GM03348 (cell line): Measurements from ENCODE around the gene RHEX.
"Not testable (repeated sequence)": the region's sequence is repeated elsewhere in the genome, so short reads cannot be mapped to it uniquely, and the experiment has no call there.

Source experiments
- DNase-seq: peaks from one replicate; pipeline ENCODE4 v3.0.0; 2012; ENCODE audit warnings: low spot score

Gene RHEX, protein sequence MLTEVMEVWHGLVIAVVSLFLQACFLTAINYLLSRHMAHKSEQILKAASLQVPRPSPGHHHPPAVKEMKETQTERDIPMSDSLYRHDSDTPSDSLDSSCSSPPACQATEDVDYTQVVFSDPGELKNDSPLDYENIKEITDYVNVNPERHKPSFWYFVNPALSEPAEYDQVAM

DNA sequence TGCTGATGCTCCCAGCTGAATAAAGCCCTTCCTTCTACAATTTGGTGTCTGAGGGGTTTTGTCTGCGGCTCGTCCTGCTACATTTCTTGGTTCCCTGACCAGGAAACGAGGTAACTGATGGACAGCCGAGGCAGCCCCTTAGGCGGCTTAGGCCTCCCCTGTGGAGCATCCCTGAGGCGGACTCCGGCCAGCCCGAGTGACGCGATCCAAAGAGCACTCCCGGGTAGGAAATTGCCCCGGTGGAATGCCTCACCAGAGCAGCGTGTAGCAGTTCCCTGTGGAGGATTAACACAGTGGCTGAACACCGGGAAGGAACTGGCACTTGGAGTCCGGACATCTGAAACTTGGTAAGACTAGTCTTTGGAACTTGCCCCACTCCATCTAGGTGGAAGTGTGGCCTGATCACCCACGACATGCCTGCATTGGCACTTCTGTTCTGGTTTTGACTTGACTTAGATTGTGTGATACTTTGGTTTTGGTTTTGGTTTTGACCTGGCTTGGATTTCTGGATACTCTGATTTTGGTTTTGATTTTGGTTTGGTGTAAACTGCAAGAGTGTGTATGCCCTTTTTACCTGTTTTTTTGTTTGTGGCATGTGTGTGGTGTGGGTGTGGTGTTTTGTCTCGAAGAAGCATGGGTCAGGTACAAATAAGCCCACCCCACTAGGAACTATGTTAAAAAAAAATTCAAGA, at the start of gene RHEX:
RHEX (plus strand) TSS at position 255 of the 692 bp plus-strand sequence. CDS start 44,656 bp downstream, outside the sequence.
- not testable (repeated sequence) for DNase-seq

DNA sequence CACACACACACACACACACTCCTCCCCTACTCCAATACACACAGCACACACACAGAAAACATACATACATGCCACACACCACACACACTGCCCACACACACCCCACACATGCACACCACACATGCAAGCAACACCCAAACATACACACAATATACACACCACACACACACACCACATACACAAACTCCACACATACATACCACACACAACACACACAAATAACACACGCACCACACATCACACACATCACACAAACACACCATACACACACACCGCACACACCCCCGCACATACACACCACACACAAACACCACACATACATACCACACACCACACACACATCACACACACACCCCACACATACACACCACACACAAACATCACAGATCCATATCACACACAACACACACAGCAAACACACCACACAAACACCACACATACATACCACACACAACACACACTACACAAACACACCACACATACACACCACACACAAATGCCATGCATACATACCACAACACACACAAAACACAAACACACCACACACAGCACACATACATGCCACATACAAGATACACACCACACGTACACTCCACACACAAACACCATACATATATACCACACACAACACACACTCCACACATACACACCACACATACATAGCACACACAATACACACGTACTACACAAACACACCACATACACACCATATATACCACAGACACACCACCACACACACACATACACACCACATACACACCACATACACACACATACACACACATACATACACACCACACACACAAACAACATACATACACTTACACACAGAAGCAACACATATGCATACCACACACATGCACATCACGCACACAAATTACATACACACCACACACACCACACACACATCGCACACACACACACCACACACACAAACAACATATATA, 48.8 kb upstream of the RHEX start:
- DNase-seq, result no peak

DNA sequence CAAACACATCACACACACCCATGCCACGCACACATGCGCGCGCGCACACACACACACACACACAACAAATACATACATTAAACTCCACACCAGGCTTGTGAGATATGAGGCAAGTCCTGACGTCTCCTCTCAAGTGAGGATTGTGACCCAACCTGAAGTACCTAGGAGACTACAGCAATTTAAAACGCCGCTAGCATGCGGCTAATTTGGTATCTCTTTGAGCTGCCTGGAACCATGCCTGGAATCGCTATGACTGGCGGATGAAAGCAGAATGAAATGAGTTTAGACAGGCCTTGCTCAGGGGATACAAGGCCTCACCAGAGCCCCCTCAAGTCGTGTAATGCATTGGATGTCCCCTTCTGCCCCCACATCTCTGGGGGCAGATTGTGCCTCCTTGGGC, 48.1 kb upstream of the RHEX start:
- no peak for DNase-seq

DNA sequence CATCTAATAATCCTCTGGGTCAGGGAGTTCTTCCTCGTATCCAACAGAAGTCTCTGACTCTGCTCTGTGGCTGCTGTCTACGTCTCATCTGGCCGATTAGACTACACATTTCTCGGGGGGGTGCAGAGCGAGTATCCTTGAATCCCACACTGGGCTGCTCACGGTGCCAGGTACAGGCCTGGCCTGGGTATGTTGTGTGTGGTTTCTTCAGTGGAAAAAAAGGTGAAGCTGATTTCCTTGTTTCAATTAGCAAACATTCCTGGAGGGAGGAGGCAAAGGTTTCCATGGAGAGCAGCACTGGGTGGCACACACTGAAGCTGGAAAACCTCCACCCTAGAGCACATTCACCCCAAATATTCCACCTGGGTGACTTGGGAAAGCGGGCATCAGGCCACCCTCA, 47.7 kb upstream of the RHEX start:
- no peak for DNase-seq

DNA sequence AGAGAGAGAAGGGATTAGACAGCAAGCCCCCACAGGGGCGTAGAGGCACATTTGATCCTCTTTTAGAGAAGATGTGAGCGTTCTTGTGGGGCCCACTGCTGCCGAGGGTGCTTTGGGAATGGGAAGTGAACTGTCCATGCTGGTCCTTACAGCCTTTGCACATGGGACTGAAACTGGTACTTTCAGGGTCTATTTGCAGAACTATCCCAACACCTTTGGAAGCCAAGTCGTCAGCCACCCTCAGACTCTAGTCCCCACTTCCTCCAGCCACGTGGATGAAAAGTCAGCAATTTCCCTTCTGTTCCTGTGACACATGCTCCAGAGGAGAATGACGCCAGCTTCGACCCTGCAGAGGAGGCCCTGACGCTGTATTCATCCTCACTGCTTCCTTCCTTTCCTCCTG, 47.2 kb upstream of the RHEX start:
- DNase-seq, result no peak

DNA sequence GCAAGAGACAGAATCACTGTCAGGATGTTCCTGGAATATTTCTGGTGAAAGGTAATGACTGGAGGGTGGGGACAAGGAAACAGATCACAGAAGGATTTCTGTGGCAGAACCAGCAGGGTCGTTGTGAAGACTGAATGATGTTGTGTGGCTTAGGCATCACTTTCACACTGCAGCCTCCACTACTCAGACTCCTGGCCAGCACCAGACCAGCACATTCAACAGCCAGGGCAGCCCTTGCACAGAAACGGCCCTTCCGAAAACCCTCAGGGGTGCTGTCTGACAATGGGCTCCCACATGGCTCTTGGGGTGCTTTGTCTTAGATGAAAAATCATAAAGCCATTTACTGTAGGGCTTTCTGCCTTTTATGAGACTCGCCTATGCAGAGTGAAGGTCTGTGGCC, 46.0 kb upstream of the RHEX start:
- no peak for DNase-seq

DNA sequence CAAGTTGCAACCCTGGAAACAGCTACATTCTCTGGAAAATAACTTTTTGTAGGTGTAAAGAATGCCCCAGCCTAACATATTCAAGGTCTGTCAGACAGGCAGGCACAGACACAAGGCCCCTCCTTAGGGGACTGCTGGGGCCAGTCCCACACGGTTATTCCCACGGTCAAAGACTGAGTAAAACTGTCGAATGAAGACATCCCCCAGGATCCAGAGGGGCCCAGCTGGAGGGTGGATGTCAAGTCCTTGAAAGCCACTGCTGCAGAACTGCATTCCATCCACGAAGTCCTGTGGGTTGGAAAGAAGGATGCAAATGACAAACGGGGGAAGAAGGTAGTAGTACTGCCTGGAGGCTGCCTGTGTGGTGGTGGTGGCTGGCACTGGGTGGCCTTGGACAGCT, 42.9 kb upstream of the RHEX start:
- DNase-seq, result no peak

DNA sequence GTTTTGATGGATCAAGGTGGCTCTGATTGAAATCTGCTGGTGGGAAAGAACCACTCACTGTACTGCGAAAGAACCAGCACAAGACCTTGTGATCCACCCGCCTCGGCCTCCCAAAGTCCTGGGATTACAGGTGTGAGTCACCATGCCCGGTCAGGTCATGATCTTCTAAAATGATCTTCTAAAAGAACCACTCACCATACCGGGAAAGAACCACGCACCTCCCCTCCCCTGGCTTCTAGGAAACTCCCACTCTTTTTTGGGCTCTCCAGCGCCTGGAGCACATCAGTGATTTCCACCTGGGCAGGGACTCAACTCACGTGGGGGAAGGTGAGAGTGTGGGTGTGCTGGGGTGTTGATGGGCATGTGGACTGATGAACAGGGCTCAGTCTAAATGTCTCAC, 41.9 kb upstream of the RHEX start:
- DNase-seq, result no peak

DNA sequence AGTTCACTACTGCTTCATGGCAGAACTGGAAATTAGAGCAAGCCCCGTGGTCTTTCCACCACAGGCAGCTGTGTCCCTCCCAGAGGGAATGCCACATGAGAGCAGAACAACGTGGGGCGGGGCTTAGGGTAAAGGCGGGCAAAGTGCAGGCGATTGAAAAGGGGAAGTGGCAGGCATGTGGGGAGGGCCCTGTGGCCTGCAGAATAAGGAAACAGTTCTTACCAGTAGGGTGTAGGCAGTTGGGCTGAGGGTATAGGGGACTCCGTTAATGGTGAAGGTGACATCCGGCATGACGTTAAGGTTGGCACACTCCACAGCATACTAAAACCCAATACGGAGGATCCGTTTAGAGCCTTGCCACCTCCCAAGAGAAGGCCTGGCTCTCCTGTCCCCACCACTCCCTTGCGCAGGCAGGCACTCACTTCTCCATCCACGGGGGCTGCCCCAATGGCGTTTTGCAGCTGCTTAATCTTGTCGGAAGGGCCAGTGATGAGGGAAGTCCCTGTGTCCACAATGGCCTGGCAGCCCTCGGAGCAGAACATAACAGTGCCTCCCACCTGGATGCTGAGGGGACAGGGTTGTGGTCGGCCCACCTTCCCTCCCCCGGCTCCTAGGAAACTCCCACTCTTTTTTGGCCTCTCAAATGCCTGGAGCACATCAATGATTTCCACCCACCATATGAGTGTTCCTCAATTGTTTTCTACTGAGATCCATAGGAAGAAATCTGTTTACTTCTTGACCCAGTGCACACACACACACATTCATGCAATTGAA, 40.7 kb upstream of the RHEX start:
- no peak for DNase-seq

DNA sequence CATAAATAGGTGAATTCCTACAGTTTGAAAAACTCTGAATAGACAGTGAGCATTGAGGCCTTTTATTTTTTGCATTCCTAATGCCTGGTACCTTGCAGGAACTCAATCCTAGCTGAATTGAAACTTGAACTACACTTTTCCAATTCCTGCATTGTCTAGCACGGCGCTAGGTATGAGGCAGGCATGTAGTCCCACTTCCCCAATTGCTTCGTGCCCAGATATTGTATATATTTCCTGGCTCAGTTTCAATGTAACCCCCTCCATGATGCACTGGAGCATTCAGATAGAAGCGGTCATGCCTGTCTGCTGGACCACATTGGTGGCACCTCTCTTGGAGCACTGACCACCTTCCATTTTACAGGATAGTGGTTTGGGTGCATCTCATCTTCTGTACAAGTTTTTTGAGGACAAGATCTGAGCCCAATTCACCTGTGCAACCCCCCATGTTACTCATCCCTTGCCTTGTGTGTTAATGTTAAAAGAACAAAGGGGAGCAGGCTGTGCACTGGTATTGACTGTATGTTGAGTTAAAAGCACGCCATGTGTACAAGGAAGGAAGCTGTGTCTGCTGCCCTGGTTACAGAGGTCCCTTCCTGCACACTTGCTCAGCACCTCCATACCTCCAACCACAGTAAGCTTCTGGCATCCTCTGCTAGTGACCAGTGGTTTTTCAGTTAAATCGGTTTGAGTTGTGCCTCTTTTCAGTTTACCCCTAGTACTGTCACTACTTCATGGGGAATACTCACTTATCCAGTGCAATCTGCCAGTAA, 39.8 kb upstream of the RHEX start:
- no peak for DNase-seq

DNA sequence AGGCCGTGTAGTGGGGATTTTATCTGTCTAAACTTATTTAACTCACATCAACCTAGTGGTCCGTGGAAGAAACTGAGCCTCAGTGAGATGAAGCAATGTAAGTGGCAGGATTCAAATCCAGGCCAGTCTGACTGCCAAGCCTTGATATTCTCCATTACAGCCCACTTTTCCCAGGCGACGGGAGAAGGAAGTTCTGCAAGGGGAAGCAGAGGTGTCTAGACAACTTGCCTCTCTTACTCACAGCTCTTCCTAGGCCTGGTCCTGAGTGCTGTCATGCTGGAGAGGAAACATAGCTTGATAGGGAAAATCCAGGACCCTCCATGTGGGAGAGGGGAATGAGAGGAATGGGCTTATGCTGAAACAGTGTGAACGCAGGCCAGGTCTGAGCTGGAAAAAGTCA, 38.4 kb upstream of the RHEX start:
- no peak for DNase-seq

DNA sequence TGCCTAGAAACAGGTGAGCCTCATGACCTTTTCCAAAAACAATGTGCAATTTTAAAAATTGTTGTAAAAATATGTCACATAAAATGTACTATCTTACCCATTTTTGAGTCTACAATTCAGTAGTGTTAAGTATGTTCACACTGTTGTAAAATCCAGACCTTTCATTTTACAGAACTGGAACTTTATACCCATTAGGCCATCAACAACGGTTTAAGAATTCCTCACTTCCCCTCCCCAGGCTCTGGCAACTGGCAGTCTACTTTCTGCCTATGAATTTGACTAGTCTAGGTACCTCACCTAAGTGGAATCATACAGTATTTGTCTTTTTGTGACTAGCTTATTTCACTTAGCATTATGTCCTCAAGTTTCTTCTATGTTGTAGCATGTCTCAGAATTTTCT, 37.9 kb upstream of the RHEX start:
- no peak for DNase-seq

DNA sequence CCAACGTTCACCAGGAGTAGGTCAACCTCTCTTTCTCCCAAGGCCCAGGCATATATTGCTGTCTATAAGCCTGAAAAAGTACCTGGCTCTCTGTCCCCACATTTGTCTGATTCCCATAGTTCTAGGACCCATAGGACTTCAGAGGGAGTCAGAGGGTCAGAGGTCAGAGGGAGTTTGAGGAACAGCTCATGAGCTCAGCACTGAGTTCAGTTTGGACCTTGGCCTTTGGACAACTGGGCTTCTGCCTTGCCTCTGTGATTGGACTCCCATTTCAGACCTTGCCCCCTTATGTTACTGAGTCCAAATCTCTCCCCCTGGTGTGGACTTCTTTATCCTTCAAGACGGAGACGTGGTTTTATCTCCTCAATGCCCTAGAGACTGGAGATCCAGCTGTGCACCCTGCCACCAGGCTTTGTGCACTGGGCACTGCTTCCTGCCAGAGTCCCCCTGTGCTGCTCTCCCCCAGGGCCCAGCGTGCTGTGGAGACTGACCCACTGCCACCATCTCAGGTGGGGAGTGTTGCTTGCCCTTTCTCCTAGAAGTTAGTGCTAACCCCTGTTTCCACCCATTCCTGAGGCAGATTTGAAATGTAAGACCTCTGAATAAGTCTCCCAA, 32.5 kb upstream of the RHEX start:
- DNase-seq, result no peak

DNA sequence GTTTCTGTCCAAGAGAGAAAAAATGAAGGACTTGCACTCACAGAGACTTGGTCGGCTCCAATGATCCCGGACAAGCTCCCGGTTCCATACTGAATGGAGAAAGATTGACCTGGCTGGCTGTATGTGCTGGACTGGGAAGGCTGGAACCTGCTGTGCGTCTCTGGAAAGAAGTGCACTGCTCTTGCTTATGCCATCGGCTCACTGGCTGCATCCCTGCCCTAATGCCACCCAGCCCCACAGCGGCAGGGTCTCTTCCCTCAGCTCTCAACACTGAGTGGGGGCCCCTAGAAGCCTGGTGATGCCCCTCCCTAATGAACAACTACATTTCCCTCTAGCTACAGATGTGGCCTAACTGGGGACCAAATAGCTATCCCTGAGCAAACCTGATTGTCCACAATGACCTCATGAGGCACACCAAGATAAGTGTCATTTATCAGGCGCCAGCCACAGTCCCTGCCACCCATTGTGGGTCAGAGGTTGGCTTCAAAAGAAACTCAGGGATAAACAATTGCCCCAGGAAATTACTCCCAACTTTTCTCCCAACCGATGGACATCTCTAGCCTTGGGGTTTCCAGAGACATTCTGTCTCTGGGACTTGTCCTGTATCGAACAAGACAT, 31.9 kb upstream of the RHEX start:
- no peak for DNase-seq

DNA sequence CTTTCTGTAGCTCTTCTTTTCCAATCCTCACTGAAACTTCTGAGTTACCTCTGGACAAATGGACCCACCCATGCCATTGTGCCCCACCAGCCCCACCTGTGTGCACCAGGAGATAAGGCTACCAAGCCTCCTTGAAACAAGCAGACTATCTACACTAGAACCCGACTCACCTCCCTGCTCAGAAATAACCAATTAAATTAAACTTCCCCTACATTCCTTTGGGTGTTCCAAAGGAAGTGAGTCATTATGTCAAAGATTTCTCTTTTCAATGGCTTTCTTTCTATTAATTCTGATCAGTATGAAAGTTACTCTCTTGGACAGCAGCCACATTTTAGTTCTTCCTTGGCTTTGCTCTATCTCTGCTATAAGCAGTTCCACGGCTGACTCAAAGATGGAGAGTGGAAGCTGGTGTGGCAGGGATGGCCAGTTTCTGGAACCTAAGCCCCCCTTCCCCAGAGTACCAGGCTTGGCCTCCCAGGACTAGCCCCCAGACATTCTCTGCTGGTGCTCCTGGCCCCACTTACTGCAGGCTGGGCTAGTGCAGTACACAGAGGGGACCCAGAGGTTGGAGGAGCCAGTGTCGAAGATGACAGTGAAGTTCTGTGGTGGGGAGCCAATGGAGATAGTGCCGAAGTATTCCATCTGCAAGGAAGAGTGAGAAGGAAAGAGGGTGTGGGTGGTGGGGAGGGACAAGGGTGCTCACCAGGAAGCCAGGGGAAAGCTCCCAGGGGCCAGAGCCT, 31.2 kb upstream of the RHEX start:
- peak; percentile 38 for DNase-seq

DNA sequence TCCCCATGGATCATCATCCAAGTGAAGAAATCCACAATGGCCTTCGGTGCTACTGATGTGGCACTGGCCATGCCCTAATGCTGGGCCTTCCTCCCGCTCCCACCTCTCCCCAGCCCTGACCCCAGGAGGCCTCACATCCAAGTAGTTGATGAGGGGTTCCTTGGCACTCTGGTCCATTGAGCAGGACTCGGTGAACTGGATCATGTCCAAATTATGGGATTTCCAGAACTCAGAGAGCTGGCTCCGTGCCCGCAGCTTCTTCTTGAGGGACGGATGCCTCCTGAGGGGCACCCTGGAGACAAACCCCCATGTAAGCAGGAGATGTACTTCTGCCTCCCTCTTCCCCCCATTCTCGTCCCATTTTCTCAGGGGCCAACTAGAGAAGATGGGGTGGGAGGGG, 30.2 kb upstream of the RHEX start:
- DNase-seq, result no peak

DNA sequence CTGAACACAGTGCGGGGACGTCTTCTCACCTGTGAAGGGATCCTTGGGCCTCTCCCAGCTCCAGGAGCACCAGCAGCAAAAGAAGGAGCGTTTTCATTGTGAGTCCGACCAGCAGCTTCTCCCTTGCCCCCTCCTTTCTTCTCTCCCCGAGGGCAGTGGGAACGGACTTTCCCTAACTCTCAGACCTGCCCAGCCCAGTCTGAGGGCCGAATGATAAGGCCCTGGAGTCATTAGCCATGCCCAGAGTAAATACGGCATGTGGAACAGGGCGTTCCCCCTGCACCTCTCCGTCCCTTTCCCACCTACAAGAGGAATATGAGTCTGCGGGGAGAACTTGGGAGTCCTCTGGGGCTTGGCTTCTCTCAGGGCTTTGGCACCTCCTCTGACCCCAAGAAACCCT, 29.3 kb upstream of the RHEX start, which contains the start of gene CTSE:
CTSE (minus strand) TSS at position 201 of the 400 bp plus-strand sequence; CDS start at position 97, 104 bp downstream.
- DNase-seq, result no peak

DNA sequence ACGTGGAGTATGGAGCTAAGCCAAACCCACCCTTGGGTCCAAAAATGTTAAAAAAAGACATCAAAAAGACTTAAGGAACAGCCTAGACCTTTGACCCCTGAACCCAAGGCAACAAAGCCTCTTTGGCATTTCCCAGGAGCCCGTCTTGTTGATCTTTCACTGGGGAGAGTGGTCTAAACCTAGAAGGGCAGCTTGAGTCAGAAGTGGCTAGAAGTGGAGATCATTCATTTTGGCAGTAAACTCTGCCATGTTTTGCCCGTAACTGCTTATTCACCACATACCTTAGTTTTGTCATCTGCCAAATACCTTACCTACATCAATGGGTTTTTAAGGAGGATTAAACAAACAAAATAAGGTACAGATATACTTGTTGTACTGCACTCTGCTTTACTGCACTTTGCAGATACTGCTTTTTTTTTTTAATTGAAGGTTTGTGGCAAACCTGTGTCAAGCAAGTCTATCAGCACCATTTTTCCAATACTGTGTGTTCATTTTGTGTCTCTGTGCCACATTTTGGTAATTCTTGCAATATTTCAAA, 27.6 kb upstream of the RHEX start:
- no peak for DNase-seq

DNA sequence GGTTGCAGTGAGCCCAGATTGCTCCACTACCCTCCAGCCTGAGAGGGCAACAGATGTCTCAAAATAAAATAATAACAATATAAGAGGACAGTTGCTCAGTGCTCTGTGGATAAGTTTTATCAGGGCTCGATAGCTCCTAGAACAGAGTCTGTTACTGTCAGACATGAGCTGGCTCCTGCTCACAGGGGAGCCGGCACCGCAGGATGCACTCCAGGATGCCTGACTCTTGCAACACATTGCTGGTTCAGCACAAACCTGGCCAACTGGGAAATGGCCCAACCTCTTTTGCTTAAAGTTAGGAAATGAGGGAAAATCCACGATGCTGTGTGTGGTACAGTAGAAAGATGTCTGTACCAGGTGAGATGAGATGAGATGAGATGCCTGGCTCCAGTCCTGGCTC, 23.5 kb upstream of the RHEX start:
- peak; percentile 27 for DNase-seq
